K562 (cell line): ENCODE results near the gene CTDSP1. TPM values are rescaled to one million over a fixed set of nuclear protein-coding genes. Genes with fewer than 3 reads are reported as not detected.

Source experiments
- ATAC-seq: fragments of 200-7000 bp; cut with Tn5 transposase; 3 replicates; pipeline ENCODE4 v1.9.1; 2020; ENCODE audit warnings: moderate library complexity
- BruUV-seq: library from RNA; stranded (reverse); fragments of 400-500 nt; replicated peaks from 2 replicates; lab custom pipeline; 2021; lab: Mats Ljungman, UMichigan
- CTCF ChIA-PET: fragments of 300-600 bp; formaldehyde crosslinking; extraction: SDS; loops from one replicate; lab custom pipeline; 2021; ENCODE audit warnings: low intra/inter-chr PET ratio; lab: Yijun Ruan, JAX
- POLR2A ChIA-PET: fragments of 300-600, 350-650 bp; sonication (Branson Sonifier 250); formaldehyde crosslinking; extraction: SDS; loops from one replicate; lab custom pipeline; 2021; ENCODE audit warnings: antibody characterized with exemption, inconsistent platforms; lab: Yijun Ruan, JAX
- DNase-seq, 4 experiments: peaks; one replicate each; pipeline versions ENCODE4 v3.0.0 to v3.0.0-alpha.2; 2011 to 2018; ENCODE audit warnings: low spot score in 3 of 4, mixed read lengths in 3 of 4; ENCODE audit errors: extremely low read depth in 1 of 4
- FAIRE-seq: peaks from 2 replicates; lab custom pipeline; 2011; peaks lifted over from hg19 to GRCh38; lab: Jason Lieb, UNC
- H2AFZ ChIP-seq: 2 replicates; pipeline ENCODE4 v1.6.0; 2011; ENCODE audit warnings: low read depth, low read length, control low read depth, inconsistent platforms
- H3K27ac ChIP-seq: fragments of 200-600 bp; 3 replicates; pipeline ENCODE4 v1.8.0; 2011; ENCODE audit warnings: low read depth, mild to moderate bottlenecking, control low read depth, inconsistent platforms, low read length, moderate library complexity, mixed read lengths; ENCODE audit errors: extremely low read depth
- H3K27me3 ChIP-seq, 2 experiments: fragments of 300-600 bp in 1 of 2; 2 replicates in 1 of 2; 3 replicates in 1 of 2; pipeline versions ENCODE4 v1.6.0 to v1.8.0; 2011; ENCODE audit warnings: inconsistent platforms in 2 of 2, low read length in 2 of 2, mild to moderate bottlenecking in 1 of 2, mixed read lengths in 1 of 2, moderate library complexity in 1 of 2; ENCODE audit not compliant: control insufficient read depth in 2 of 2, insufficient read depth in 2 of 2
- H3K36me3 ChIP-seq: fragments of 300-600 bp; 3 replicates; pipeline ENCODE4 v1.8.0; 2011; ENCODE audit warnings: mild to moderate bottlenecking, low read length, inconsistent platforms; ENCODE audit not compliant: control insufficient read depth, insufficient read depth
- H3K4me1 ChIP-seq, 2 experiments: fragments of 200-600 bp in 1 of 2; replicated peaks in 1 of 2; 2 replicates in 1 of 2; 3 replicates in 1 of 2; pipeline versions ENCODE4 v1.5.1 to v1.8.0; 2011; ENCODE audit warnings: inconsistent platforms in 2 of 2, low read length in 2 of 2, mild to moderate bottlenecking in 1 of 2, mixed read lengths in 1 of 2, moderate library complexity in 1 of 2; ENCODE audit not compliant: control insufficient read depth in 2 of 2, insufficient read depth in 2 of 2
- H3K4me2 ChIP-seq: 2 replicates; pipeline ENCODE4 v1.6.1; 2011; ENCODE audit warnings: low read length, control low read depth, inconsistent platforms, mixed read lengths; ENCODE audit not compliant: insufficient read depth
- H3K4me3 ChIP-seq: fragments of 200-600 bp; sonication (generic), shearing (Covaris generic); 2 replicates; pipeline ENCODE4 v1.5.1; 2016; ENCODE audit warnings: control low read depth, inconsistent platforms
- H3K79me2 ChIP-seq: fragments of 200-600 bp; 3 replicates; pipeline ENCODE4 v1.8.0; 2011; ENCODE audit warnings: low read length, inconsistent platforms; ENCODE audit not compliant: control insufficient read depth, insufficient read depth
- H3K9ac ChIP-seq, 2 experiments: 2 replicates each; pipeline versions ENCODE4 v1.6.0 to v1.6.1; 2011; ENCODE audit warnings: low read depth in 2 of 2, low read length in 2 of 2, control low read depth in 1 of 2, inconsistent platforms in 1 of 2, mild to moderate bottlenecking in 1 of 2, mixed read lengths in 1 of 2; ENCODE audit not compliant: insufficient read depth in 1 of 2
- H3K9me1 ChIP-seq: one replicate; pipeline ENCODE4 v1.6.0; 2011; ENCODE audit warnings: inconsistent platforms, mild to moderate bottlenecking, low read length, moderate library complexity; ENCODE audit not compliant: control insufficient read depth, insufficient read depth
- H3K9me3 ChIP-seq: replicated peaks from 2 replicates; pipeline ENCODE4 v1.5.1; 2011; ENCODE audit warnings: low read depth, low read length, inconsistent platforms; ENCODE audit not compliant: control insufficient read depth, insufficient read depth
- H4K20me1 ChIP-seq: replicated peaks from 2 replicates; pipeline ENCODE4 v1.6.1; 2011; ENCODE audit warnings: low read length, inconsistent platforms, mixed read lengths; ENCODE audit not compliant: control insufficient read depth, insufficient read depth
- ARID1B ChIP-seq: fragments of 450-650 bp; IDR thresholded peaks from 2 replicates; pipeline ENCODE4 v1.6.1; 2016; ENCODE audit warnings: antibody characterized with exemption, mild to moderate bottlenecking, inconsistent platforms
- ATF2 ChIP-seq: sonication (generic); formaldehyde crosslinking; IDR thresholded peaks from 2 replicates; pipeline ENCODE4 v1.8.1; 2022; ENCODE audit warnings: missing genetic modification reagents
- ELF1 ChIP-seq: fragments of 200-800 bp; sonication (Bioruptor generic); IDR thresholded peaks from 2 replicates; pipeline ENCODE4 v1.6.1; 2016; ENCODE audit warnings: missing genetic modification characterization, missing compliant biosample characterization
- FIP1L1 ChIP-seq: fragments of 200-400 bp; formaldehyde crosslinking; IDR thresholded peaks from 2 replicates; pipeline ENCODE4 v1.6.1; 2018; ENCODE audit warnings: mild to moderate bottlenecking, low read depth, low read length; ENCODE audit not compliant: poor library complexity, severe bottlenecking
- HLTF ChIP-seq: fragments of 450-650 bp; IDR thresholded peaks from 2 replicates; pipeline ENCODE4 v1.6.1; 2016
- HSF4 ChIP-seq: fragments of 250-450 bp; sonication (Bioruptor Pico); IDR thresholded peaks from 2 replicates; pipeline ENCODE4 v2.1.2; 2022; ENCODE audit warnings: mild to moderate bottlenecking, moderate library complexity, borderline replicate concordance
- KDM5B ChIP-seq: fragments of 200-600 bp; sonication (generic); IDR thresholded peaks from 2 replicates; pipeline ENCODE4 v1.6.1; 2012; ENCODE audit warnings: low read depth, mild to moderate bottlenecking, moderate library complexity, low read length, control low read depth, inconsistent platforms; ENCODE audit not compliant: insufficient replicate concordance
- NFE2 ChIP-seq: IDR thresholded peaks from 2 replicates; pipeline ENCODE4 v1.6.1; 2014; ENCODE audit warnings: antibody characterized with exemption, low read depth
- NONO ChIP-seq, 2 experiments: fragments of 200-400 bp in 1 of 2; fragments of 450-650 bp in 1 of 2; formaldehyde crosslinking in 1 of 2; IDR thresholded peaks; 2 replicates each; pipeline ENCODE4 v1.6.1; 2017; ENCODE audit warnings: low read depth in 2 of 2, mild to moderate bottlenecking in 2 of 2, moderate library complexity in 2 of 2, low read length in 1 of 2
- POLR2AphosphoS5 ChIP-seq: IDR thresholded peaks from 2 replicates; pipeline ENCODE4 v1.6.1; 2011; ENCODE audit warnings: mild to moderate bottlenecking, low read depth, low read length, moderate library complexity; ENCODE audit not compliant: control insufficient read depth, insufficient read depth
- POLR2G ChIP-seq: fragments of 200-400 bp; formaldehyde crosslinking; IDR thresholded peaks from 2 replicates; pipeline ENCODE4 v1.6.1; 2017; ENCODE audit warnings: low read depth, mild to moderate bottlenecking, antibody characterized with exemption, low read length, moderate library complexity
- RBBP5 ChIP-seq: fragments of 200-600 bp; sonication (generic); IDR thresholded peaks from 2 replicates; pipeline ENCODE4 v1.6.1; 2012; ENCODE audit warnings: borderline replicate concordance, mild to moderate bottlenecking, low read length, control low read depth, inconsistent platforms; ENCODE audit not compliant: insufficient read depth, poor library complexity, severe bottlenecking
- RBM22 ChIP-seq: fragments of 200-400 bp; formaldehyde crosslinking; IDR thresholded peaks from 2 replicates; pipeline ENCODE4 v1.6.1; 2018; ENCODE audit warnings: low read length, low read depth; ENCODE audit not compliant: poor library complexity, severe bottlenecking
- TFAM ChIP-seq: fragments of 250-450 bp; sonication (Bioruptor Pico); conservative IDR thresholded peaks from 2 replicates; pipeline ENCODE4 v1.5.0; 2021; ENCODE audit warnings: mild to moderate bottlenecking, moderate library complexity
- ZFP1 ChIP-seq: fragments of 450-650 bp; formaldehyde crosslinking; IDR thresholded peaks from 2 replicates; pipeline ENCODE4 v1.4.0; 2020; ENCODE audit warnings: mild to moderate bottlenecking, mixed read lengths
- ZNF41 ChIP-seq: fragments of 250-450 bp; sonication (Bioruptor Pico); conservative IDR thresholded peaks from 2 replicates; pipeline ENCODE4 v1.4.0; 2020; ENCODE audit warnings: mild to moderate bottlenecking
- ZNF717 ChIP-seq: fragments of 250-450 bp; sonication (Bioruptor Pico); IDR thresholded peaks from 2 replicates; pipeline ENCODE4 v1.5.0; 2021
- WGBS: fragments of 100-300 bp; shearing (Covaris generic); methylation state at CpG from one replicate; pipeline ENCODE4 v1.1.6; 2016; ENCODE audit warnings: low coverage, mixed read lengths; ENCODE audit not compliant: insufficient coverage; ENCODE audit errors: missing lambda C conversion rate; 5-methylcytosine and 5-hydroxymethylcytosine counted together
- in situ Hi-C: fragments of 300-500 bp; cut with MboI; formaldehyde crosslinking; loops from 4 replicates; pipeline ENCODE4 v1.15.0; 2018; ENCODE audit warnings: inconsistent platforms, mixed read lengths
- intact Hi-C: fragments of 100-400 bp; cut with micrococcal nuclease; formaldehyde crosslinking; loops from 2 replicates; pipeline ENCODE4 v1.14.2; 2022
- polyA plus RNA-seq, 8 experiments: library from polyadenylated mRNA; depleted of rRNA in 4 of 8; stranded (reverse) in 5 of 8; unstranded in 3 of 8; fragments of >200 nt; fragmentation: Nextera tagmentation in 2 of 8; fragmentation: Illumina TruSeq in 1 of 8; extraction: Ambion mirVana in 2 of 8; extraction: Trizol in 1 of 8; gene quantifications; 2 replicates each; pipeline versions ENCODE4 v1.2.1 to v1.2.3, GENCODE V29; 2011 to 2014; ENCODE audit warnings: inconsistent platforms in 1 of 8, missing spikeins in 1 of 8
- total RNA-seq, 7 experiments: library from RNA; depleted of rRNA in 6 of 7; stranded (reverse); fragments of >200 nt in 6 of 7; fragmentation: Illumina TruSeq in 2 of 7; extraction: Trizol in 2 of 7; gene quantifications; 2 replicates each; pipeline versions ENCODE4 v1.2.1 to v1.2.3, GENCODE V29; 2011 to 2021; ENCODE audit warnings: low replicate concordance in 1 of 7
- TF ChIP-seq, protein P1 (sequence below): IDR thresholded peaks from 3 replicates; pipeline ENCODE4 v1.6.1; 2011; ENCODE audit warnings: borderline replicate concordance, mild to moderate bottlenecking; ENCODE audit not compliant: insufficient read length, insufficient read depth

CTDSP1 gene
- total and polyA plus RNA-seq, 9 of the 15 experiments (the other 6 are each of a cell fraction or from before 2014, with no cell fraction given) = 2.4 to 74.8 (median 45.8) TPM

- H3K4me1 ChIP-seq = peaks cover 21 to 83% of the 10 kb centered on the region in 2 experiments; a peak in 4 of 5 replicates
- POLR2A ChIA-PET = interaction anchor here (0.6 to 0.9 kb wide), 5 partner anchors 33 to 307 kb away, joined by 3 to 4 read pairs (median 3); no protein-coding TSS in a partner anchor
- FAIRE-seq (no peak), ATAC-seq (0 out of 3 replicates have a peak, but pooled peaks have one; percentile 0), DNase-seq (peak; percentile 42 to 61 (median 52))
- H3K36me3 ChIP-seq = peaks cover 46% of the 10 kb centered on the region; the same call in 2 of the 3 replicates
- H3K9me1 ChIP-seq = no peaks in the 10 kb centered on the region
- no TSS peak for BruUV-seq
- H3K9me3 ChIP-seq = no peaks in the 10 kb centered on the region
- intact Hi-C loops = loop anchor here (10.0 kb wide), 1 partner anchor 244 kb away; no protein-coding TSS in a partner anchor
- CTCF ChIA-PET = interaction anchor here (1.5 kb wide), 1 partner anchor 100 kb away, joined by 7 read pairs; no protein-coding TSS in a partner anchor
- no peak overlapping the region for H2AFZ ChIP-seq
- peak overlapping the region; percentile 90; the same call in 2 of the 3 replicates for H3K27ac ChIP-seq
- peak overlapping the region; percentile 57 for H3K4me3 ChIP-seq
- no peaks in the 10 kb centered on the region for H3K27me3 ChIP-seq
- in situ Hi-C loops = no loop called here
- H3K9ac ChIP-seq = peak overlapping the region; percentile 83 to 94
- H3K79me2 ChIP-seq = peaks cover 59% of the 10 kb centered on the region
- no peaks in the 10 kb centered on the region for H4K20me1 ChIP-seq
- peak overlapping the region; percentile 69 for H3K4me2 ChIP-seq
- 39% methylated on average over 14 of the region's 24 CpGs for WGBS
- TF ChIP-seq TFAM (no peak), HLTF (no peak), RBBP5 (peak; percentile 6), ELF1 (tag) (no peak), RBM22 (no peak), POLR2G (peak; percentile 48), NFE2 (no peak), NONO (IDR thresholded peaks at IDR 0.05; ENCODE audit: low read depth in 2 of 2, low read length in 1 of 2) (no peak), ATF2 (CRISPR knock-in tag) (no peak), POLR2AphosphoS5 (no peak), KDM5B (peak; percentile 29), ZNF717 (CRISPR knock-in tag) (no peak), FIP1L1 (no peak), ZNF41 (CRISPR knock-in tag) (no peak), ARID1B (no peak), HSF4 (no peak), ZFP1 (no peak)
- TF ChIP-seq, protein P1, sequence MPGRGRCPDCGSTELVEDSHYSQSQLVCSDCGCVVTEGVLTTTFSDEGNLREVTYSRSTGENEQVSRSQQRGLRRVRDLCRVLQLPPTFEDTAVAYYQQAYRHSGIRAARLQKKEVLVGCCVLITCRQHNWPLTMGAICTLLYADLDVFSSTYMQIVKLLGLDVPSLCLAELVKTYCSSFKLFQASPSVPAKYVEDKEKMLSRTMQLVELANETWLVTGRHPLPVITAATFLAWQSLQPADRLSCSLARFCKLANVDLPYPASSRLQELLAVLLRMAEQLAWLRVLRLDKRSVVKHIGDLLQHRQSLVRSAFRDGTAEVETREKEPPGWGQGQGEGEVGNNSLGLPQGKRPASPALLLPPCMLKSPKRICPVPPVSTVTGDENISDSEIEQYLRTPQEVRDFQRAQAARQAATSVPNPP = no peak
These were observed 1.5 kb downstream of the CTDSP1 start for GRCh38 chr2:218400930-218401881.
